ENCODE results near the gene BOC.
A peak's percentile ranks its signal among the peaks of the same experiment; 100 is the strongest.

Gene BOC

GRCh38 chr3:113255100-113255853 is 43.9 kb downstream of the BOC start:
- no peak for TF ChIP-seq POLR2A (IDR thresholded peaks at IDR 0.05; ENCODE audit: low read depth, low read length)
- no peak for TF ChIP-seq POLR2AphosphoS5 (IDR thresholded peaks at IDR 0.05; ENCODE audit: low read depth, low read length)
- no peak for TF ChIP-seq TAF1 (IDR thresholded peaks at IDR 0.05; ENCODE audit: borderline replicate concordance, low read depth, low read length)
- FAIRE-seq: no peak
- no peak for DNase-seq (ENCODE audit: insufficient read length)

DNA sequence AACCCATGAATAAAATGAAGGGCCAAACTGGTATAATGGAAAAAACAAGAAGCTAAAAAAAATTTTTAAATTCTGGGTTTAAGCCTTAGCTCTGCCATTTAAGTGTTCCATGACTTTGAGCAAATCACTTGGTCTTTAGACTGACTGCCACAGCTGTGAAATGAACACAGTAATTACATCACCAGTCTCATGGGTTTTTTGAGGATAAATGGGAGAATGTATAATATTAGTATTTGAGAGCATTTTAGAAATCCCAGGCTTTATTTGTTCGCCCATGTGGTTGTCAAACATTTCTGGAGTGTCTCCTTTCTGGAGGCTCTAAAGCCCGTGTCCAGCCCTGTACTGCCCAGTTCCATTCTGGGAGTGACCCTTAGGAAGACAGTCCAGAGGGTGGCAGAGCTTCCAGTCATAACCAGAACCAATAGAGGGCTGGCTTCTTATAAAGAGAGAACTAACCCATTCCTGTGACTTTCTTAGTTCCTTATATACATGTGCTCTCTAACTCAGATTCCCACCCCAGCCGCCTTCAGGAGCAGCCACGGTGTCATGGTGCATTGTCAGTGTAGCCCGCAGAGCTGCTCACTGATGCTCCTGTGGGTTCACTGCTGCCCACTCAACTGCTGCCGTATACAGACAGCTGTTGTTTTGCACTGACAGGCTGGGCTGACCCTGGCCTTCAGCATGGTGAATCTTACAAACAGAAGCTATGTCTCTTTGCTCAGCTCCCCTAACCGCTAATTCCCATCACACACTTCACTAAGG is 44.7 kb downstream of the BOC start:
- TF ChIP-seq POLR2AphosphoS5 (IDR thresholded peaks at IDR 0.05; ENCODE audit: low read depth, low read length) (no peak), TAF1 (IDR thresholded peaks at IDR 0.05; ENCODE audit: borderline replicate concordance, low read depth, low read length) (no peak), POLR2A (IDR thresholded peaks at IDR 0.05; ENCODE audit: low read depth, low read length) (no peak)
- FAIRE-seq: no peak
- no peak for DNase-seq (ENCODE audit: insufficient read length)

DNA sequence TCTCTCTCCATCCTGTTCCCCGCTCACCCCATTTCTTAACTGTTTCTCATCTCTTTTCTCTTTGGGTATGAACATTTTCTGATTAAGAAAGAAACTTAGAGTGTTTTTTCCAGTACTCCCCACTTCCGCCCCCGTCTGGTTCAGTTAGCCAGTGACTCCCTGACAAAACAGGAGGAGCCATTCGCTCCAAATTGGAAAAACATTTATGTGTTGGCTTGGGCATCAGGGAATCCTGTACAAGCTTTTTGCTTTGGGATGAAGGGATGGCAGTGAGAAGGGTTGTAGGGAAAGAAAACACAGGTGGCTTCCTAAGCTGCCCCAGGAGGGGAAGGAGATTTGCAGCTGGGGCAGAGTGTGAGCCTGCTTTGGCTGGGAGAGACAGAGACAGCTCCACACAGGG is 47.0 kb downstream of the BOC start:
- TF ChIP-seq TAF1 (IDR thresholded peaks at IDR 0.05; ENCODE audit: borderline replicate concordance, low read depth, low read length) (no peak), POLR2AphosphoS5 (IDR thresholded peaks at IDR 0.05; ENCODE audit: low read depth, low read length) (no peak), POLR2A (IDR thresholded peaks at IDR 0.05; ENCODE audit: low read depth, low read length) (no peak)
- FAIRE-seq (no peak), DNase-seq (ENCODE audit: insufficient read length) (no peak)

- TF ChIP-seq POLR2AphosphoS5 (IDR thresholded peaks at IDR 0.05; ENCODE audit: low read depth, low read length) (no peak), TAF1 (IDR thresholded peaks at IDR 0.05; ENCODE audit: borderline replicate concordance, low read depth, low read length) (no peak), POLR2A (IDR thresholded peaks at IDR 0.05; ENCODE audit: low read depth, low read length) (no peak)
- DNase-seq (ENCODE audit: insufficient read length) (no peak), FAIRE-seq (no peak)
Observed at GRCh38 chr3:113259196-113259595, 47.8 kb downstream of the BOC start.

DNA sequence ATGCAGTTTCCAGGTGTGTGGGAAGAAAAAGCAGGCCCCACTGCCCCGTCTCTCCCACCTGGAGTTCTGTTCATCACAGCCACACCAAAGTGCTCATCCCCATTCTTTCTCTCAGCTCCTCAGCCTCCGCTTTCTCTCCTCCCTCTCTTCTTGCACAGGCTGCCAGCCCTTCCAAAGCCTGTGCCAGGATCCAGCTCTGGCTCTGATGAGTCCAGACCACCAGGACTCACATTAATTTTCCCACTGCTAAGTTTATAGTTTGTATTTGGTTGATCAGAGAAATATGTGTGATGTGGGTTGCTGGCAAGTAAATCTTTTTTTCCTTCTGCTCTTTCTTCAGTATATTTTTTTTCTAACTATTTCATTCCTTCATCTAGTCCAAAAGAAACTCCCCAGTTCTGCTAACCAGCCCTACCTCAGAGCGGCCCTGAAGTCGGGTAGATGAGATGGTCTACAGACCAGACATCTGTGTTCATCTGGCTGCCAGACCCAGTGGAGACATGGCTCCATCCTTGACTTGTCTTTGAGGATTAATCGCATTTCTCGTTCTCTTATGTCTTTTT is 49.8 kb downstream of the BOC start:
- TF ChIP-seq POLR2AphosphoS5 (IDR thresholded peaks at IDR 0.05; ENCODE audit: low read depth, low read length) (no peak), POLR2A (IDR thresholded peaks at IDR 0.05; ENCODE audit: low read depth, low read length) (no peak), TAF1 (IDR thresholded peaks at IDR 0.05; ENCODE audit: borderline replicate concordance, low read depth, low read length) (no peak)
- FAIRE-seq (no peak), DNase-seq (ENCODE audit: insufficient read length) (no peak)

DNA sequence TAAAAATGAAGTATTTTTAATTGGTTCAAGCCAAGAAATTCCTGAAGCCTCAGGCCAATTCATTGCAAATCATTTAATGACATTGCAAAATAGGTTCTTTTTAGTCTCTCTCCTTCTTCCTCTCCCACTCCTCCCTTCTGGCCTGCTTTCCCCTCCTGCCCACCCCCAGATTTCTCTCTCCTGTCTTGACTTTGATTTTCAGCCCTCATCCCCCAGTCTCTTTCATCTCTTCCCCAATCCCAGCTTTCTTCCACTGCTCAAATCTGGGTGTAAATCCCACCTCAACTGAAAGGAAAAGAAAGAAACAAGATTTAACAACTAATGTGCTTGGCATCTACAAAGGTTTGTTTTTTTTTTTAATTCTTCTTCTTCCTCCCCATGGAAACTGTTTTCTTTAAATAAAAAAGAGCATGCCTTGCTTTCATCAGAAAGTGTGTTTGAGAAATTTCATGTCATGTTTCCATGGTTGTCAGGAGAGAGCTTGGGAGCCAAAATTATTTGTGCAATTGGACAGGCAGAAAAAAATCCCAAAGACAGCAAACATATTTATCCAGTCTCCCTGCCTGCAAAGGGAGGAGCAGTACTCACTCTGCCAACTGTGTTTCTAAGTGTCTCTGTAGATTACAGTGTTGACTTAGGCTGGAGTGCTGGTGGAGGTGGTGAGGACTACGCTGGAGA is 50.4 kb downstream of the BOC start:
- no peak for FAIRE-seq
- DNase-seq (ENCODE audit: insufficient read length): no peak
- no peak for TF ChIP-seq POLR2A (IDR thresholded peaks at IDR 0.05; ENCODE audit: low read depth, low read length)
- TF ChIP-seq POLR2AphosphoS5 (IDR thresholded peaks at IDR 0.05; ENCODE audit: low read depth, low read length): no peak
- TF ChIP-seq TAF1 (IDR thresholded peaks at IDR 0.05; ENCODE audit: borderline replicate concordance, low read depth, low read length): no peak

DNA sequence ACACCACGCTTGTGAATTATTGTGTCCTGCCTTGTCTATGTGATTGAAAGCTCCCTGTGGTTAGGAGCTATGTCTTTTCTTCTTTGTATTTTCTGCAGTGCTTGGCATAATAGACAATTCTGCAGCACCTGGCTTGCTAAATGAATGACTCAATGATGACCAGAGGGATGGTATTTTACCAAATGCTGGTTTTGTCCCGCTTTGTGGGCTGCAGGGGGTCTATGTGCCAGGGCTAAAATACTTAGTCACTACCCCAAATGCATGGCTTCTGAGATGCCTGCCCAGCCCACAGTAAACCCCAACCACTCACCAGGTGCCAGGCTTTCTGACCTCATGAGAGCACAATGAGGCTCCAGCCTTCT is 50.9 kb downstream of the BOC start:
- TF ChIP-seq POLR2AphosphoS5 (IDR thresholded peaks at IDR 0.05; ENCODE audit: low read depth, low read length): no peak
- TF ChIP-seq POLR2A (IDR thresholded peaks at IDR 0.05; ENCODE audit: low read depth, low read length): no peak
- TF ChIP-seq TAF1 (IDR thresholded peaks at IDR 0.05; ENCODE audit: borderline replicate concordance, low read depth, low read length): no peak

DNA sequence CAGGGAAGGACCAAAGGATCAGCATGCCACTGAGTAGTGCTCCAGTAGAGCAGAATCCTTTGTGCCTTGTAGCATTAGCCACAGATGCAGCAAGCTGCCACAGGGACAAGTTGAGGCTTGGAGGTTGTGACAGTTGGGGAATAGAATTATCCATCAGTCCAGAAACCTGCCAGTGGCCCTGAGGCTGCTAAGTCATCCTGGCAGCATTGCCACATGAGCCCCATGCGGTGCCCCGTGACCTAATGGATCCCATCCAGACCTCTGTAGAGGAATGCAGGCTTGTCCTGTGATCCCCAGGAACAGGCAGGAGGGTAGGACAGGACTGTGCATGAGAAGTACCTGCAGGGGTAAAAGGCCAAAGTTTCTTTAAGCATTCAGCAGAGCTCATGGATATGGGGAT is 51.7 kb downstream of the BOC start:
- TF ChIP-seq POLR2AphosphoS5 (IDR thresholded peaks at IDR 0.05; ENCODE audit: low read depth, low read length): no peak
- no peak for TF ChIP-seq TAF1 (IDR thresholded peaks at IDR 0.05; ENCODE audit: borderline replicate concordance, low read depth, low read length)
- no peak for TF ChIP-seq POLR2A (IDR thresholded peaks at IDR 0.05; ENCODE audit: low read depth, low read length)
- DNase-seq (ENCODE audit: insufficient read length) (no peak), FAIRE-seq (no peak)

More for the DNA sequence above, 50.9 kb downstream of the BOC start:
- FAIRE-seq: no peak
- DNase-seq (ENCODE audit: insufficient read length): no peak

DNA sequence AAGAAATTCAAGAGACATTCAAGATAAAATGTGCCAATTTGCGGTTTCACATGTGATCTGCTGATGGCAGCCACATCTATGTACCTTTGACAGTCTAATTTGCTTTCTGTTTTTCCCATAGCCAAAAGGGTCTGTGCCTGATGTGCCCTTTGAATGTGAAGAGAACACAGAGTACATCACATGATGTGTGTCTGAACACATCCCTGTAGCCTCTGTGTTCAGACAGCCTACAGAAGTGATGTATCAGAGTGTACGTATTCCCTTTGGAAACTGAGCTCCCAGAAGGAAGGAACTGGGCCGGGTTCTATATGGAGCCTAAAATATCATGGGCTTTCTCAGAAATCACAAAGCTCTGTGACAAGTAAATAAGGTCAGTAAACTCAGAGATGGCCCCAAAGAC is 52.4 kb downstream of the BOC start:
- no peak for TF ChIP-seq POLR2A (IDR thresholded peaks at IDR 0.05; ENCODE audit: low read depth, low read length)
- no peak for TF ChIP-seq POLR2AphosphoS5 (IDR thresholded peaks at IDR 0.05; ENCODE audit: low read depth, low read length)
- no peak for TF ChIP-seq TAF1 (IDR thresholded peaks at IDR 0.05; ENCODE audit: borderline replicate concordance, low read depth, low read length)
- no peak for DNase-seq (ENCODE audit: insufficient read length)
- FAIRE-seq: peak; percentile 36

GRCh38 chr3:113264283-113265131 is 53.1 kb downstream of the BOC start:
- TF ChIP-seq TAF1 (IDR thresholded peaks at IDR 0.05; ENCODE audit: borderline replicate concordance, low read depth, low read length) (no peak), POLR2A (IDR thresholded peaks at IDR 0.05; ENCODE audit: low read depth, low read length) (no peak), POLR2AphosphoS5 (IDR thresholded peaks at IDR 0.05; ENCODE audit: low read depth, low read length) (no peak)
- FAIRE-seq (no peak), DNase-seq (ENCODE audit: insufficient read length) (no peak)
